ENCODE results near the gene PPP2R2B. TPM values are rescaled to one million over a fixed set of nuclear protein-coding genes. Genes with fewer than 3 reads are reported as not detected.

PPP2R2B gene
- total RNA-seq, 4 donors from 2014 or later = 9.4 to 29.4 (median 20.7) TPM

- no peak overlapping the region for H3K4me3 ChIP-seq
- H3K36me3 ChIP-seq = no peaks in the 10 kb centered on the region
- no peak overlapping the region for H3K27ac ChIP-seq
- H3K4me1 ChIP-seq = no peaks in the 10 kb centered on the region
- no peaks in the 10 kb centered on the region for H3K27me3 ChIP-seq
- 86 to 91% methylated on average over 7 of the region's 7 CpGs for WGBS, 2 donors
- DNase-seq (ENCODE audit: low spot score in 2 of 2) = no peak
- TF ChIP-seq CTCF (IDR thresholded peaks at IDR 0.05) (no peak), POLR2A (IDR thresholded peaks at IDR 0.05) (no peak), EP300 (IDR thresholded peaks at IDR 0.05) (no peak)
- H3K9me3 ChIP-seq = no peaks in the 10 kb centered on the region
Measured at GRCh38 chr5:146656703-146657102, 221.9 kb downstream of the PPP2R2B start.

GRCh38 chr5:146653560-146653959, 225.0 kb downstream of the PPP2R2B start:
- Histone ChIP-seq H3K4me3 (no peak overlapping the region), H3K9me3 (no peaks in the 10 kb centered on the region), H3K36me3 (peaks cover 0 to 12% (median 0%) of the 10 kb centered on the region in 3 donors), H3K27ac (no peak overlapping the region), H3K27me3 (no peaks in the 10 kb centered on the region), H3K4me1 (no peaks in the 10 kb centered on the region)
- TF ChIP-seq POLR2A (IDR thresholded peaks at IDR 0.05) = no peak
- no peak for TF ChIP-seq CTCF (IDR thresholded peaks at IDR 0.05)
- no peak for TF ChIP-seq EP300 (IDR thresholded peaks at IDR 0.05)
- WGBS, 2 donors = 78% methylated on average over 7 of the region's 7 CpGs
- no peak for DNase-seq (ENCODE audit: low spot score in 2 of 2)

- H3K4me1 ChIP-seq = no peaks in the 10 kb centered on the region
- H3K27me3 ChIP-seq = no peaks in the 10 kb centered on the region
- WGBS, 2 donors = 82% methylated on average over 1 of the region's 1 CpG
Measured at GRCh38 chr5:146652547-146652946, 226.0 kb downstream of the PPP2R2B start.

GRCh38 chr5:146647656-146648199, 230.8 kb downstream of the PPP2R2B start:
- Histone ChIP-seq H3K27ac (no peak overlapping the region), H3K4me1 (no peaks in the 10 kb centered on the region), H3K36me3 (peaks cover 0 to 12% (median 0%) of the 10 kb centered on the region in 3 donors), H3K27me3 (no peaks in the 10 kb centered on the region), H3K9me3 (no peaks in the 10 kb centered on the region), H3K4me3 (no peak overlapping the region)
- TF ChIP-seq EP300 (IDR thresholded peaks at IDR 0.05) = no peak
- no peak for TF ChIP-seq POLR2A (IDR thresholded peaks at IDR 0.05)
- TF ChIP-seq CTCF (IDR thresholded peaks at IDR 0.05) = no peak
- no peak for DNase-seq (ENCODE audit: low spot score in 2 of 2)
- 46 to 56% methylated on average over 3 of the region's 3 CpGs for WGBS, 2 donors

More at GRCh38 chr5:146652547-146652946, 226.0 kb downstream of the PPP2R2B start:
- Histone ChIP-seq H3K9me3 (no peaks in the 10 kb centered on the region), H3K36me3 (peaks cover 0 to 12% (median 0%) of the 10 kb centered on the region in 3 donors), H3K27ac (no peak overlapping the region), H3K4me3 (no peak overlapping the region)
- TF ChIP-seq EP300 (IDR thresholded peaks at IDR 0.05) (no peak), POLR2A (IDR thresholded peaks at IDR 0.05) (no peak), CTCF (IDR thresholded peaks at IDR 0.05) (no peak)
- DNase-seq (ENCODE audit: low spot score in 2 of 2) = no peak

- H3K27ac ChIP-seq = no peak overlapping the region
- peaks cover 0 to 12% (median 0%) of the 10 kb centered on the region in 3 donors for H3K36me3 ChIP-seq
- no peak overlapping the region for H3K4me3 ChIP-seq
- TF ChIP-seq EP300 (IDR thresholded peaks at IDR 0.05) (no peak), POLR2A (IDR thresholded peaks at IDR 0.05) (no peak), CTCF (IDR thresholded peaks at IDR 0.05) (no peak)
- DNase-seq (ENCODE audit: low spot score in 2 of 2) = no peak
- H3K9me3 ChIP-seq = no peaks in the 10 kb centered on the region
- H3K27me3 ChIP-seq = no peaks in the 10 kb centered on the region
- 80 to 88% methylated on average over 1 of the region's 1 CpG for WGBS, 2 donors
- no peaks in the 10 kb centered on the region for H3K4me1 ChIP-seq
Measured at GRCh38 chr5:146646441-146646840, 232.1 kb downstream of the PPP2R2B start.
